Kasumi-1 (cell line): ENCODE measurements around the gene SIAE.
"Not testable (repeated sequence)": the region's sequence is repeated elsewhere in the genome, so short reads cannot be mapped to it uniquely, and the experiment has no call there.

Experiments used
- DNase-seq, 2 experiments: peaks; one replicate each; lab custom pipeline; 2025; lab: John Stamatoyannopoulos, UW

SIAE gene

GRCh38 chr11:124623861-124624525 is 49.5 kb downstream of the SIAE start:
- no peak for DNase-seq

GRCh38 chr11:124622531-124623451 is 50.7 kb downstream of the SIAE start, which contains the start of gene TBRG1:
Gene TBRG1, plus strand, starts transcription at chr11:124622864. Its CDS starts 220 bp downstream, at chr11:124623084.
- DNase-seq = peak; percentile 90 to 92

GRCh38 chr11:124618863-124619262 is 54.7 kb downstream of the SIAE start:
- DNase-seq = no peak

GRCh38 chr11:124612567-124613246 is 60.8 kb downstream of the SIAE start:
- no peak for DNase-seq

- DNase-seq = no peak
Measured at GRCh38 chr11:124612045-124612444, 61.5 kb downstream of the SIAE start.

GRCh38 chr11:124611064-124611463 is 62.5 kb downstream of the SIAE start, which contains the start of gene PANX3:
Gene PANX3, plus strand, starts transcription at chr11:124611428. Its CDS starts 129 bp downstream, at chr11:124611557.
- DNase-seq = no peak

- DNase-seq = no peak
Measured at GRCh38 chr11:124610295-124610694, 63.2 kb downstream of the SIAE start.

- no peak for DNase-seq
Measured at GRCh38 chr11:124608147-124608546, 65.4 kb downstream of the SIAE start.

GRCh38 chr11:124605719-124606118 is 67.8 kb downstream of the SIAE start:
- peak; percentile 67 to 68 for DNase-seq

GRCh38 chr11:124602723-124603122 is 70.8 kb downstream of the SIAE start:
- not testable (repeated sequence) for DNase-seq

GRCh38 chr11:124602193-124602592 is 71.3 kb downstream of the SIAE start:
- DNase-seq = no peak

GRCh38 chr11:124600621-124601320 is 72.8 kb downstream of the SIAE start:
- no peak for DNase-seq

GRCh38 chr11:124597626-124598025 is 75.9 kb downstream of the SIAE start:
- no peak for DNase-seq

GRCh38 chr11:124595302-124595701 is 78.2 kb downstream of the SIAE start:
- DNase-seq = no peak

GRCh38 chr11:124592627-124593026 is 80.9 kb downstream of the SIAE start:
- no peak for DNase-seq

- no peak for DNase-seq
Measured at GRCh38 chr11:124591430-124591829, 82.1 kb downstream of the SIAE start.

- DNase-seq = peak; percentile 71 to 77
Measured at GRCh38 chr11:124586238-124586860, 87.2 kb downstream of the SIAE start.

GRCh38 chr11:124584681-124585372 is 88.7 kb downstream of the SIAE start:
- DNase-seq = no peak

GRCh38 chr11:124583781-124584180 is 89.8 kb downstream of the SIAE start:
- DNase-seq = no peak
